Measurements from ENCODE around the gene FUT7. TPM values are rescaled to one million over a fixed set of nuclear protein-coding genes. Genes with fewer than 3 reads are reported as not detected.

Gene FUT7
- total and polyA plus RNA-seq, 3 donors from 2014 or later, result 0.06 to 0.24 (median 0.24) TPM

DNA sequence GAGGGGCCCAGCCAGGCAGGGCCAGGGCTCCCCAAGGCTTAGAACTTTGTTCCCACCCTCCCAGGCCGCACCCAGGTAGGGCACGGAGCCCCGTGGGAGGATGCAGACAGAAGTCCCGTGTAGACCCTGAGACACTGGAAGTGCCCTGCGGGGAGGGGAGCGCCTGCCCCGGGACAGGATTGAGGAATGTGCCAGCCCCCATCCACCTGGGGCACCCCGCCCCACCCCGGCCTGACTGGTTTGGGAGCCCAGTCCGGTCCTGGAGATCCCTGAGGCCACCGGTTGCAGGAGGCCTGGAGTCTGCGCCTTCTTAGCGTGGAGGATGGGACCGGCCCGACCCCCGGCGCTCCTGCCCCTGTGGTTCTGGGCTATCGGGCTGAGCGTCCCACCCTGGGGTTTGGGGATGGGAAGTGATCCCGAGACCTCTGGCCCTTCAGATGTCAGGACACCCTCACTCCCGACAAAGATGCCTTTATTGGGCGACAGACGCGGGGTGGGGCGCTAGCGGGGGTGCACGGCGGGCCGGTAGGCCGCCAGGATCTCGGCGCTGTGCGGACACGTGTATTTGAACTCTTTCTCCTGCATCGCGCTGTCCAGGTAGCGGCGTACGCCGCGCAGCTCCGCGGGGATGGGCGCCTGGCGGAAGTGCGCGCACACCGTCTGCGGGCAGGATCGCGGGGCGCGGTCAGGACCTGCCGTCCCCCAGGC, 37.6 kb downstream of the FUT7 start:
- TF ChIP-seq CTCF (IDR thresholded peaks at IDR 0.05) (no peak), POLR2A (IDR thresholded peaks at IDR 0.05) (no peak)
- H3K4me3 ChIP-seq, result peak overlapping the region; percentile 12 to 44
- WGBS, 2 donors, result 70 to 78% methylated on average over 52 to 54 of the region's 54 CpGs

GRCh38 chr9:136992819-136993369, 39.0 kb downstream of the FUT7 start:
- TF ChIP-seq CTCF (IDR thresholded peaks at IDR 0.05), result no peak
- no peak for TF ChIP-seq POLR2A (IDR thresholded peaks at IDR 0.05)
- H3K4me3 ChIP-seq, result peak overlapping the region; percentile 65 to 77
- H3K27ac ChIP-seq, result no peak overlapping the region
- H3K27me3 ChIP-seq, result no peaks in the 10 kb centered on the region
- H3K4me1 ChIP-seq, result peaks cover 21% of the 10 kb centered on the region
- H3K36me3 ChIP-seq (ENCODE audit: low read depth, missing control alignments), result no peaks in the 10 kb centered on the region
- intact Hi-C loops (cut with DNase I; ENCODE audit: low total_unique reads), result no loop called here
- no peaks in the 10 kb centered on the region for H3K9me3 ChIP-seq
- no peak for DNase-seq
- 35 to 56% methylated on average over 1 to 14 of the region's 18 CpGs for WGBS, 2 donors

More for the DNA sequence above, 37.6 kb downstream of the FUT7 start:
- intact Hi-C loops (cut with DNase I; ENCODE audit: low total_unique reads), result no loop called here
- Histone ChIP-seq H3K27ac (no peak overlapping the region), H3K9me3 (no peaks in the 10 kb centered on the region), H3K27me3 (no peaks in the 10 kb centered on the region), H3K36me3 (ENCODE audit: low read depth, missing control alignments) (no peaks in the 10 kb centered on the region), H3K4me1 (peaks cover 21% of the 10 kb centered on the region)
- no peak for DNase-seq

GRCh38 chr9:136991993-136992818, 39.7 kb downstream of the FUT7 start, which contains the start of gene PAXX:
TSS of gene PAXX (plus strand) at chr9:136992422. CDS start at chr9:136992444, 22 bp downstream.
- Histone ChIP-seq H3K9me3 (no peaks in the 10 kb centered on the region), H3K4me1 (peaks cover 21% of the 10 kb centered on the region), H3K36me3 (ENCODE audit: low read depth, missing control alignments) (no peaks in the 10 kb centered on the region), H3K4me3 (peak within 1 kb of the TSS; percentile 65 to 77), H3K27ac (peak within 1 kb of the TSS; percentile 70 to 82), H3K27me3 (no peaks in the 10 kb centered on the region)
- TF ChIP-seq POLR2A (IDR thresholded peaks at IDR 0.05), result no peak
- peak in 1 of 3 experiments; percentile 8 for TF ChIP-seq CTCF (IDR thresholded peaks at IDR 0.05)
- DNase-seq, result peak; percentile 94
- intact Hi-C loops (cut with DNase I; ENCODE audit: low total_unique reads), result no loop called here
- WGBS, 2 donors, result 1% methylated on average over 40 of the region's 92 CpGs; no CpG with 5 or more reads in 1 of the 2 donors

DNA sequence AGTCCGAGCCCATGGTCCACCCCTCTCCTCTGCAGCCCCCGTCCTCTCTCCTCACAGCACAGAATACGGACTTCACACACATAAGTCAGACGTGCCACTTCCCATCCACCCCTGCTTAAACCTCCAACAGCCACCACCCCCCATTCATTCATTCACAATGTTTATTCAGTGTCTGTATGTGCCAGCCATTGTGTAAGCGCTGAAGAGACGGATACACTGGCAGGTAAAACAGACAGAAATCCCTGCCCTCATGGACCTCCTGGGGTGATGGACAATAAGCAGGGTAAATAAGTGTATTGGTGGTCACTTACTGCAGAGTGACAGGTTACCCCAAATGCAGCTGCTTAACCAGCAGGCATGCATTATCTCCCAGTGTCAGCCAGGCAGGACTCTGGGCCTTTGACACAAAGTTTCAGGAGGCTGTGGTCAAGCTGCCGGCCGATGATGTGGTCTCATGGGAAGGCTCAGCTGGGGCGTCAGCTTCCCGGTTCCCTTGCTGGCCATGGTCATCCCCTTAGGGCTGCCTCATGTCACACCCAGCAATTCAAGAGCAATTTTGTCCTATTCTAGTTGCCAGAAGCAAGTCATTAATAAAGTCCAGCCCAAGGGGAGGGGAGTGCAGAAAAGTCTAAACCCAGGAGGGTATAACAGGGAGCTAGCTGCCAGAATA, 41.5 kb downstream of the FUT7 start:
- H3K9me3 ChIP-seq, result no peaks in the 10 kb centered on the region
- peak overlapping the region in 1 of 2 donors; percentile 19 for H3K27ac ChIP-seq
- 93 to 97% methylated on average over 10 of the region's 10 CpGs for WGBS, 2 donors
- no peak for DNase-seq
- no peaks in the 10 kb centered on the region for H3K27me3 ChIP-seq
- H3K36me3 ChIP-seq (ENCODE audit: low read depth, missing control alignments), result no peaks in the 10 kb centered on the region
- TF ChIP-seq POLR2A (IDR thresholded peaks at IDR 0.05), result no peak
- TF ChIP-seq CTCF (IDR thresholded peaks at IDR 0.05), result no peak
- intact Hi-C loops (cut with DNase I; ENCODE audit: low total_unique reads), result no loop called here
- H3K4me1 ChIP-seq, result peaks cover 19% of the 10 kb centered on the region
- H3K4me3 ChIP-seq, result no peak overlapping the region
